Mesendoderm (in vitro differentiated cells): Measurements from ENCODE around the gene UBE2D1.

Experiments used
- DNase-seq: peaks from one replicate; pipeline ENCODE4 v3.0.0; 2013
- H2AK5ac ChIP-seq: 2 replicates; pipeline ENCODE4 v1.6.1; 2013; ENCODE audit warnings: low read length, inconsistent platforms
- H2BK120ac ChIP-seq: 2 replicates; pipeline ENCODE4 v1.6.1; 2013; ENCODE audit warnings: low read depth, mild to moderate bottlenecking, low read length, moderate library complexity, mixed read lengths
- H2BK15ac ChIP-seq: replicated peaks from 2 replicates; pipeline ENCODE4 v1.6.1; 2013; ENCODE audit warnings: low read depth, mild to moderate bottlenecking, moderate library complexity
- H2BK5ac ChIP-seq: 2 replicates; pipeline ENCODE4 v1.6.1; 2013; ENCODE audit warnings: low read length, inconsistent platforms
- H3K18ac ChIP-seq: 2 replicates; pipeline ENCODE4 v1.6.1; 2013; ENCODE audit warnings: mild to moderate bottlenecking, low read length, mixed read lengths
- H3K23ac ChIP-seq: one replicate; pipeline ENCODE4 v1.6.1; 2013; ENCODE audit warnings: low read length
- H3K27ac ChIP-seq: 2 replicates; pipeline ENCODE4 v1.5.1; 2013; ENCODE audit warnings: low read depth, mild to moderate bottlenecking, inconsistent platforms, low read length, moderate library complexity
- H3K27me3 ChIP-seq: 2 replicates; pipeline ENCODE4 v1.6.1; 2013; ENCODE audit warnings: low read length, control low read depth, mild to moderate bottlenecking, inconsistent platforms; ENCODE audit not compliant: insufficient read depth, poor library complexity
- H3K36me3 ChIP-seq: 2 replicates; pipeline ENCODE4 v1.6.1; 2013; ENCODE audit warnings: low read length, inconsistent platforms; ENCODE audit not compliant: control insufficient read depth, insufficient read depth
- H3K4ac ChIP-seq: one replicate; pipeline ENCODE4 v1.6.1; 2013; ENCODE audit warnings: low read depth, mild to moderate bottlenecking, low read length, moderate library complexity
- H3K4me1 ChIP-seq: 2 replicates; pipeline ENCODE4 v1.6.1; 2013; ENCODE audit warnings: low read depth, low read length, inconsistent platforms; ENCODE audit not compliant: control insufficient read depth
- H3K4me2 ChIP-seq: 2 replicates; pipeline ENCODE4 v1.6.1; 2013; ENCODE audit warnings: low read length
- H3K4me3 ChIP-seq: 2 replicates; pipeline ENCODE4 v1.5.1; 2013; ENCODE audit warnings: mild to moderate bottlenecking, low read length
- H3K56ac ChIP-seq: one replicate; pipeline ENCODE4 v1.6.1; 2013; ENCODE audit warnings: low read length
- H3K79me1 ChIP-seq: 2 replicates; pipeline ENCODE4 v1.6.1; 2013; ENCODE audit warnings: low read length, inconsistent platforms
- H3K79me2 ChIP-seq: 2 replicates; pipeline ENCODE4 v1.6.1; 2013; ENCODE audit warnings: mild to moderate bottlenecking, low read length; ENCODE audit not compliant: control insufficient read depth, insufficient read depth
- H3K9ac ChIP-seq: 2 replicates; pipeline ENCODE4 v1.6.1; 2013; ENCODE audit warnings: low read length, inconsistent platforms
- H4K5ac ChIP-seq: one replicate; pipeline ENCODE4 v1.6.1; 2013; ENCODE audit warnings: low read length
- H4K8ac ChIP-seq: one replicate; pipeline ENCODE4 v1.6.1; 2013; ENCODE audit warnings: low read depth, mild to moderate bottlenecking, control low read depth, low read length, moderate library complexity
- WGBS: extraction: QIAGEN DNeasy Blood & Tissue Kit; methylation state at CpG from one replicate; pipeline ENCODE4 v1.1.7; 2013; ENCODE audit warnings: low lambda C conversion rate, missing lambda C conversion rate; ENCODE audit not compliant: insufficient coverage; ENCODE audit errors: extremely low coverage; 5-methylcytosine and 5-hydroxymethylcytosine counted together

The UBE2D1 gene

GRCh38 chr10:58384999-58385783 is 50.4 kb downstream of the UBE2D1 start, which contains the start of gene TFAM:
TFAM (plus strand) TSS chr10:58385410; CDS start chr10:58385548, 138 bp downstream.
- peak within 1 kb of the TSS; percentile 87 for H3K4ac ChIP-seq
- H2BK120ac ChIP-seq = peak within 1 kb of the TSS; percentile 16
- H2BK5ac ChIP-seq = peak within 1 kb of the TSS; percentile 86
- no CpG with 5 or more reads among the region's 65 CpGs for WGBS
- no peak within 1 kb of the TSS for H2AK5ac ChIP-seq
- peak within 1 kb of the TSS; percentile 87 for H3K18ac ChIP-seq
- H3K9ac ChIP-seq = peak within 1 kb of the TSS; percentile 98
- peak within 1 kb of the TSS; percentile 87 for H3K4me3 ChIP-seq
- peak within 1 kb of the TSS; percentile 98 for H3K27ac ChIP-seq
- H3K36me3 ChIP-seq = peaks cover 2% of the 10 kb centered on the region
- peak within 1 kb of the TSS; percentile 74 for H3K23ac ChIP-seq
- H3K4me2 ChIP-seq = peak within 1 kb of the TSS; percentile 56
- peaks cover 4% of the 10 kb centered on the region for H3K79me1 ChIP-seq
- no peak within 1 kb of the TSS for H4K5ac ChIP-seq
- no peak within 1 kb of the TSS for H4K8ac ChIP-seq
- no peak within 1 kb of the TSS for H2BK15ac ChIP-seq
- H3K56ac ChIP-seq = peak within 1 kb of the TSS; percentile 99
- H3K27me3 ChIP-seq = no peaks in the 10 kb centered on the region
- peak; percentile 92 for DNase-seq
- no peaks in the 10 kb centered on the region for H3K4me1 ChIP-seq
- H3K79me2 ChIP-seq = peaks cover 24% of the 10 kb centered on the region

GRCh38 chr10:58385784-58386112 is 50.9 kb downstream of the UBE2D1 start:
- Histone ChIP-seq H4K5ac (no peak overlapping the region), H3K36me3 (peaks cover 2% of the 10 kb centered on the region), H3K79me1 (peaks cover 4% of the 10 kb centered on the region), H2AK5ac (no peak overlapping the region), H3K23ac (peak overlapping the region; percentile 74), H2BK120ac (no peak overlapping the region), H2BK15ac (no peak overlapping the region), H3K9ac (peak overlapping the region; percentile 98), H3K4me2 (peak overlapping the region; percentile 48), H4K8ac (no peak overlapping the region), H3K4me1 (no peaks in the 10 kb centered on the region), H3K56ac (peak overlapping the region; percentile 99), H3K79me2 (peaks cover 24% of the 10 kb centered on the region), H3K27ac (peak overlapping the region; percentile 69), H3K18ac (peak overlapping the region; percentile 33), H3K27me3 (no peaks in the 10 kb centered on the region), H3K4me3 (peak overlapping the region; percentile 87), H2BK5ac (peak overlapping the region; percentile 86), H3K4ac (no peak overlapping the region)
- no CpG with 5 or more reads among the region's 15 CpGs for WGBS
- DNase-seq = peak; percentile 68

GRCh38 chr10:58389024-58389423 is 54.2 kb downstream of the UBE2D1 start:
- no peak overlapping the region for H2BK5ac ChIP-seq
- no peak overlapping the region for H3K27ac ChIP-seq
- H2BK15ac ChIP-seq = no peak overlapping the region
- H3K56ac ChIP-seq = no peak overlapping the region
- H3K9ac ChIP-seq = no peak overlapping the region
- H3K18ac ChIP-seq = no peak overlapping the region
- no peak overlapping the region for H4K8ac ChIP-seq
- peaks cover 4% of the 10 kb centered on the region for H3K79me1 ChIP-seq
- H3K4me3 ChIP-seq = no peak overlapping the region
- no peaks in the 10 kb centered on the region for H3K27me3 ChIP-seq
- no peak for DNase-seq
- H3K23ac ChIP-seq = no peak overlapping the region
- no peaks in the 10 kb centered on the region for H3K4me1 ChIP-seq
- peaks cover 2% of the 10 kb centered on the region for H3K36me3 ChIP-seq
- H4K5ac ChIP-seq = no peak overlapping the region
- no peak overlapping the region for H3K4ac ChIP-seq
- no peak overlapping the region for H2AK5ac ChIP-seq
- no peak overlapping the region for H2BK120ac ChIP-seq
- H3K4me2 ChIP-seq = no peak overlapping the region
- H3K79me2 ChIP-seq = peaks cover 24% of the 10 kb centered on the region
- 100% methylated on average over 1 of the region's 3 CpGs for WGBS

GRCh38 chr10:58393317-58393716 is 58.5 kb downstream of the UBE2D1 start:
- Histone ChIP-seq H3K56ac (no peak overlapping the region), H3K27ac (no peak overlapping the region), H3K4ac (no peak overlapping the region), H2BK120ac (no peak overlapping the region), H2BK5ac (no peak overlapping the region), H3K79me1 (peaks cover 4% of the 10 kb centered on the region), H3K79me2 (peaks cover 2% of the 10 kb centered on the region), H3K27me3 (no peaks in the 10 kb centered on the region), H3K18ac (no peak overlapping the region), H3K23ac (no peak overlapping the region), H3K9ac (no peak overlapping the region), H3K4me2 (no peak overlapping the region), H4K8ac (no peak overlapping the region), H3K4me3 (no peak overlapping the region), H2AK5ac (no peak overlapping the region), H3K36me3 (peaks cover 2% of the 10 kb centered on the region), H4K5ac (no peak overlapping the region), H2BK15ac (no peak overlapping the region), H3K4me1 (no peaks in the 10 kb centered on the region)
- no CpG with 5 or more reads among the region's 2 CpGs for WGBS
- DNase-seq = no peak

- H3K79me1 ChIP-seq = peaks cover 3% of the 10 kb centered on the region
- no peaks in the 10 kb centered on the region for H3K27me3 ChIP-seq
- DNase-seq = no peak
- H3K4me1 ChIP-seq = no peaks in the 10 kb centered on the region
- H4K8ac ChIP-seq = no peak overlapping the region
- H3K4ac ChIP-seq = no peak overlapping the region
- no peak overlapping the region for H4K5ac ChIP-seq
- no peak overlapping the region for H3K23ac ChIP-seq
- H2BK5ac ChIP-seq = no peak overlapping the region
- H3K79me2 ChIP-seq = peaks cover under 1% of the 10 kb centered on the region
- H2BK120ac ChIP-seq = no peak overlapping the region
- H3K36me3 ChIP-seq = peaks cover 2% of the 10 kb centered on the region
- no peak overlapping the region for H2BK15ac ChIP-seq
- H3K4me3 ChIP-seq = no peak overlapping the region
- no peak overlapping the region for H2AK5ac ChIP-seq
- no peak overlapping the region for H3K18ac ChIP-seq
- H3K56ac ChIP-seq = no peak overlapping the region
- H3K9ac ChIP-seq = no peak overlapping the region
- H3K27ac ChIP-seq = no peak overlapping the region
- no peak overlapping the region for H3K4me2 ChIP-seq
Measured at GRCh38 chr10:58394471-58394870, 59.7 kb downstream of the UBE2D1 start.

GRCh38 chr10:58396057-58396456 is 61.3 kb downstream of the UBE2D1 start:
- Histone ChIP-seq H2BK120ac (no peak overlapping the region), H2BK15ac (no peak overlapping the region), H3K79me1 (no peaks in the 10 kb centered on the region), H2AK5ac (no peak overlapping the region), H3K27ac (no peak overlapping the region), H3K4me3 (no peak overlapping the region), H3K56ac (no peak overlapping the region), H3K4me1 (no peaks in the 10 kb centered on the region), H3K4ac (no peak overlapping the region), H3K79me2 (no peaks in the 10 kb centered on the region), H3K18ac (no peak overlapping the region), H3K36me3 (no peaks in the 10 kb centered on the region), H3K4me2 (no peak overlapping the region), H3K27me3 (no peaks in the 10 kb centered on the region), H3K9ac (no peak overlapping the region), H4K8ac (no peak overlapping the region), H2BK5ac (no peak overlapping the region), H4K5ac (no peak overlapping the region), H3K23ac (no peak overlapping the region)
- no peak for DNase-seq
